Brain pericyte (primary cell): Measurements from ENCODE around the gene HDAC11.
"Not testable (repeated sequence)": the region's sequence is repeated elsewhere in the genome, so short reads cannot be mapped to it uniquely, and the experiment has no call there.

Experiments
- DNase-seq: peaks from one replicate; pipeline ENCODE4 v3.0.0-alpha.2; 2012; ENCODE audit warnings: low read depth, low spot score

Gene HDAC11

GRCh38 chr3:13470894-13471574 lies 9.1 kb upstream of the HDAC11 start:
- no peak for DNase-seq

- DNase-seq = no peak
These were observed 7.8 kb upstream of the HDAC11 start for GRCh38 chr3:13472286-13472685.

GRCh38 chr3:13473020-13473419 lies 7.1 kb upstream of the HDAC11 start:
- no peak for DNase-seq

- no peak for DNase-seq
These were observed 6.1 kb upstream of the HDAC11 start for GRCh38 chr3:13474021-13474420.

- DNase-seq = no peak
These were observed 5.3 kb upstream of the HDAC11 start for GRCh38 chr3:13474776-13475303.

- no peak for DNase-seq
These were observed 4.1 kb upstream of the HDAC11 start for GRCh38 chr3:13475871-13476590.

- DNase-seq = no peak
These were observed 2.2 kb upstream of the HDAC11 start for GRCh38 chr3:13477943-13478342.

- DNase-seq = no peak
These were observed 849 bp upstream of the HDAC11 start for GRCh38 chr3:13479332-13479581.

- no peak for DNase-seq
These were observed 523 bp downstream of the HDAC11 start for GRCh38 chr3:13480340-13481318.

GRCh38 chr3:13482106-13482690 lies 2.1 kb downstream of the HDAC11 start:
- no peak for DNase-seq

- no peak for DNase-seq
These were observed 3.2 kb downstream of the HDAC11 start for GRCh38 chr3:13483286-13483685.

- DNase-seq = no peak
These were observed 4.0 kb downstream of the HDAC11 start for GRCh38 chr3:13483988-13484695.

- DNase-seq = no peak
These were observed 4.9 kb downstream of the HDAC11 start for GRCh38 chr3:13484851-13485590.

- not testable (repeated sequence) for DNase-seq
These were observed 5.8 kb downstream of the HDAC11 start for GRCh38 chr3:13485630-13486562.

- no peak for DNase-seq
These were observed 7.3 kb downstream of the HDAC11 start for GRCh38 chr3:13487403-13487802.

- no peak for DNase-seq
These were observed 11.3 kb downstream of the HDAC11 start for GRCh38 chr3:13491206-13491974.

GRCh38 chr3:13492048-13492447 lies 11.9 kb downstream of the HDAC11 start:
- no peak for DNase-seq
